Bronchial epithelial cell (primary cell): ENCODE measurements around the gene JUP. TPM values are rescaled to one million over a fixed set of nuclear protein-coding genes. Genes with fewer than 3 reads are reported as not detected.

Source experiments
- DNase-seq: peaks from one replicate; pipeline ENCODE4 v3.0.0-alpha.2; 2010; ENCODE audit warnings: low read depth
- FAIRE-seq: peaks from 2 replicates; lab custom pipeline; 2011; peaks lifted over from hg19 to GRCh38; lab: Jason Lieb, UNC
- H3K27me3 ChIP-seq: 2 replicates; pipeline ENCODE4 v1.5.1; 2011; ENCODE audit warnings: low read length; ENCODE audit not compliant: control insufficient read depth, insufficient read depth
- H3K36me3 ChIP-seq: 2 replicates; pipeline ENCODE4 v1.5.1; 2011; ENCODE audit warnings: low read length; ENCODE audit not compliant: control insufficient read depth, insufficient read depth
- H3K4me3 ChIP-seq: 2 replicates; pipeline ENCODE4 v1.5.1; 2011; ENCODE audit warnings: mild to moderate bottlenecking, low read depth, low read length, control low read depth
- CTCF ChIP-seq: IDR thresholded peaks from 2 replicates; pipeline ENCODE4 v1.5.1; 2011; ENCODE audit warnings: mild to moderate bottlenecking, moderate library complexity, low read length, control low read depth, inconsistent platforms; ENCODE audit not compliant: insufficient read depth, severe bottlenecking
- total RNA-seq: library from RNA; depleted of rRNA; stranded (reverse); fragments of >200 nt; gene quantifications from 2 replicates; pipeline ENCODE4 v1.2.1, GENCODE V29; 2014

Gene JUP
- total RNA-seq, 1 donor from 2014 or later, result 227 TPM

- TF ChIP-seq CTCF, result no peak
- FAIRE-seq (no peak), DNase-seq (peak; percentile 47)
- Histone ChIP-seq H3K36me3 (peaks cover 7% of the 10 kb centered on the region), H3K27me3 (no peaks in the 10 kb centered on the region), H3K4me3 (peak within 1 kb of the TSS; percentile 57)
Observed at GRCh38 chr17:41812381-41813151, 26.1 kb upstream of the JUP start, which contains the start of gene FKBP10. FKBP10 (plus strand) TSS chr17:41813004; CDS start chr17:41813035, 31 bp downstream.

- TF ChIP-seq CTCF, result peak; percentile 96
- peaks cover 6% of the 10 kb centered on the region for H3K36me3 ChIP-seq
- H3K27me3 ChIP-seq, result no peaks in the 10 kb centered on the region
- DNase-seq (peak; percentile 66), FAIRE-seq (no peak)
- peak within 1 kb of the TSS; percentile 57 for H3K4me3 ChIP-seq
Observed at GRCh38 chr17:41811549-41812380, 25.3 kb upstream of the JUP start, which contains the start of gene P3H4. P3H4 (minus strand) TSS chr17:41811949; CDS start chr17:41811915, 34 bp downstream.

GRCh38 chr17:41810659-41811548 is 24.4 kb upstream of the JUP start:
- peak overlapping the region; percentile 57 for H3K4me3 ChIP-seq
- DNase-seq (no peak), FAIRE-seq (no peak)

GRCh38 chr17:41806685-41807445 is 20.4 kb upstream of the JUP start:
- H3K4me3 ChIP-seq, result no peak overlapping the region
- no peak for TF ChIP-seq CTCF
- DNase-seq, result no peak
- no peak for FAIRE-seq
- H3K27me3 ChIP-seq, result no peaks in the 10 kb centered on the region
- H3K36me3 ChIP-seq, result peaks cover 11% of the 10 kb centered on the region

More at GRCh38 chr17:41810659-41811548, 24.4 kb upstream of the JUP start:
- no peak for TF ChIP-seq CTCF
- Histone ChIP-seq H3K27me3 (no peaks in the 10 kb centered on the region), H3K36me3 (peaks cover 10% of the 10 kb centered on the region)
